HG02759 (cell line): ENCODE measurements around the gene CD81.

ENCODE experiments used
- ATAC-seq: cut with Tn5 transposase; IDR thresholded peaks from one replicate; pipeline ENCODE4 v1.9.1; 2021; ENCODE audit warnings: mild to moderate bottlenecking, moderate library complexity; ENCODE audit not compliant: unreplicated experiment

The CD81 gene

DNA sequence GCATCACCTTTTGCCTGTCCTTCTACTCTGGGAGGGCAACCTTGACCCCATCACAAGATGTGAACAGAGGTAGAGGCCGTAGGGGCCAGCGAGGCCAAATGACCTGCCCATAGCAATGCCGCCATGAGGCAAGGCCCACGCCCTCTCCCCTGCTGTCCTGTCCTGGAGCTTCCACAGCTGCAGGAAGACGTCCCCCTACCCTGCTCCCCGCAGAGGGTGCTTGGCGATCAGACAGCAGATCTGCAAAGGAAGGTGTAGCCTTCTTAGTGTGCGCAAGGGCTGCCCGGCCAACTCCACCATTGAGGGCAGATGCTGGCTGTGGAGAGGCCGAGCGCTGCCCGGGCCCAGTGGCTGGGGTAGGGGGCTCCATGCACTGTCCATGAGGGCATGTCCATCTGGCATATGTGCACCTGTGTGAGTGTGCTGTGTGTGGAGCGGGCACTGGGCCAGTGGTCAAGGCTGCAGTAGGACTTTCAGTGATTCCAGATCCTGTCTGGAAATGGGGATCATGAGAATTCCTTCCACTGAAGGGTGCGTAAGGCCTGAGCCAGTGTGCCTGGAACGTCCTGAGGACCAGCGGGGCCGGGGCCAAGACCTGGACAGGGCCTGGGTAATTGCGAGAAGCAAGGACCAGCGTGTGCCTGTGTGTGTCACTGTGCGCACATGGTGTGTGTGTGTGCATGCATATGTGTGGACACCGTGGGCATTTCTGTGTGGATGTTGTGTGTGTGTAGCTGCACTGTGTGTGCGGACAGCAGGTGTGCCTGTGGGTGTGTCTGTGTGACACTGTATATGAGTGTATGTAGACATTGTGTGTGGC lies 56.2 kb downstream of the CD81 start:
- no peak for ATAC-seq

DNA sequence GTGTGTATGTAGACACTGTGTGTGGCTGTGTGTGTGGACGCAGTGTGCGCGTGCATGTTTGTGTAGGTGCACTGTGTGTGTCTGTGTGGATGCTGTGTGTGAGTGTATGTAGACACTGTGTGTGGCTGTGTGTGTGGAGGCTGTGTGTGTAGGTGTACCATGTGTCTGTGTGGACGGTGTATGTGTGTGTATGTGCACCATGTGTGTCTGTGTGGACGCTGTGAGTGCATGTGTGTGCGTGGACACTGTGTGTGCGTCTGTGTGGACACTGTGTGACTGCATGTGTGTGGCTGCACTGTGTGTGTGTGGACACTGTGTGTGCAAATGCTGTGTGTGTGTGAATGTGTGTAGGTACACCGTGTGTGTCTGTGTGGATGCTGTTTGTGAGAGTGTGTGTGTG lies 56.9 kb downstream of the CD81 start:
- no peak for ATAC-seq

DNA sequence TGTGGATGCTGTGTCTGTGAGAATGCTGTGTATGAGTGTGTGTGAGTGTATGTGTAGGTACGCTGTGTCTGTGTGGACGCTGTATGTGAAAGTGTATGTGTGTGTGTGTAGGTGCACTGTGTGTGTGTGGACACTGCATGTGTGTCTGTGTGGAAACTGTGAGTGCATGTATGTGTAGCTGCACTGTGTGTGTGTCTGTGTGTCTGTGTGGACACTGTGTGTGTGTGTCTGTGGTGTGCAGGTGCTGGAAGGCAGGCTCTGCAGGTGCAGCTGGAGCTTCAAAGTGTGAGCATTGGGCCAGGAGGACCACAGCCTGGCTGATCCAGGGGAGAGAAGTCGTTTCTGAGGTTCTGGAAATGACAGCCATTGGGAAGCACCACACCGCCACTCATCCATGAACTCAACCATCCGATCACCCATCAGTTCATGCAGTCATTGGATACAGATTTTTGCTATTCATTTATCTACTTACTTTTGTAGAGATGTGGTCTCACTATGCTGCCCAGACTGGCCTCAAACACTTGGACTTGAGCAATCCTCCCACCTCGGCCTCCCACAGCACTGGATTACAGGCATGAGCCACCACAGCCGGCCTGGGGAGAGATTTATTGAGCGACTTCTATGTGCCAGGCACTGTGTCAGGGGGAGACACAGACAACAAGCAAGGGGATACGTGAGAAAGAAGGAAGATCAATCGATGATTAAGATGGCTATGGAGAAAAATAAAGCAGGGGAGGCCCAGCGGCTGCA lies 57.6 kb downstream of the CD81 start:
- no peak for ATAC-seq

DNA sequence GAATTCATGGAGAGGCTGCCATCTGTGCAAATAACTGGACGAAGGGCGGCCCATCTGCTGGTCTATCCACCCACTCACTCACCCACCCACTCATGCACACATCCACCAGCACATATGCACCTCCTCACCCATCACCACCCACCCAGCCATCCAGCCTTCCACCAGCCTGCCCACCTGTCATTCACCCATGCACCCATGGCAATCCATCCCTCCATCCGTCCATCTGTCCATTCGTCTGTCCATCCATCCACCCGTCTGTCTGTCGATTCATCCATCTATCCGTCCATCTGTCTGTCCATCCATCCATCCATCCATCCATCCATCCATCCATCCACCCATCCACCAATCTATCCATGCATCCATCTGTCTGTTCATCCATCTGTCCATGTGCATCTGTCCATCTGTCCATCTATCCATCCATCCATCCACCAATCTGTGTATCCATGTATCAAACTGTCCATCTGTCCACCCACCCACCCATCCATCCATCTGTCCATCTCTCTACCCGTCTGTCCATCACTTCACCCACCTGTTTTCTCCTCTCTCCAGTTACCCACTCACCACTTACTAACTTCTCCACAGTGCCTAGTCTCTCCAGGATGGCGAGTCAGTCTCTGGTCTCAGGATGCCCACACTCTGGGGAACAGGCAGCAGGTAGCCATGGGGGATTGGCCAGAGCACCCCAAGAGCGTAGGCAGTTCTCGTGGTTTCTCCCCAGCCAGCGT lies 58.3 kb downstream of the CD81 start:
- no peak for ATAC-seq

DNA sequence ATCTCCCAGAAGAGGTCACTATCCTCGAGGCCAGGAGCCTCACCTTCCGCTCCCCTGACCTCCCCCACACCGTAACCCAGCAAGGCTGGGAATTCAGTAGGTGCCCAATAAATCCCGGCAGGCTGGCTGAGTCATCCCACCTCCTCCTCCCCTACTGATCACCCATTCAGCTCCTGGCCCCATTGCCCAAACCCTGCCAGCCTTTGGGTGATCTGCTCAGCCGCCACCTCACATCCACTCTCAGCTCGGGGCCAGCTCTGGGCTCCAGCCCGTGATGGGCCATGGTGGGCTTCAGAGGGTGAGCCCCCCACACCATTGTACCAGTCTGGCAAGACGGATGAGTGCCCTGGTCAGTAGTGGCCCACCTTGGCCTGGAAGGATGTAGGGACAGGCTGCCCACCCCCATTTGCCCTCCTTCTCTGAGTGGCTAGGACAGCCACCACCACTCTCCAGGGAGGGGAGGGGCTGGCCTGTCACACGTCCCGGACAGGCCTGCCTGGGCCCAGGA lies 59.0 kb downstream of the CD81 start:
- ATAC-seq: no peak

DNA sequence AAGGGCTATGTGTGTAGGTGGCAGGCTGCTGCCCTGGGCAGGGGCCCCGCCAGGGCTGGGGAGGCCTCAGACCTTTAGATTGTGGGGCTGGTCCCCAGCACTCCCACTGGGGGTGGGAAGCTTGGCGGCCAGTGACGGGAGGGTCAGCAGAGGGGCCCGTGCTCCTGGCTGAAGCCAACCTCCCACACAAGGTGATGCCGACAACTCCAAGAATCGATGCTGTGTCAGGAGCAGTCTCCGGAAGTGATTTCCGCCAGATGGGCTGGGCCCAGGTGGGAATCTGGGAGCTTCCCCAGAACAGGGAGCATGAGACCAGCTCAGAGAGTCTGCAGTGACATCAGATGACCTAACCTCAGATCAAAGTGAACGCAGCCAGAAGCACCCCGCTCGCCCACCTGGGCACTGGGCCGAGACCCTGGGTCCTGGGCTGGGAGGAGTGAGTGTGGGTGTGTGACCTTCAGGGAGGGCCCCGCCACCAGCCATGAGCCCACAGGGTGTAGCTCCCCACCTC lies 59.5 kb downstream of the CD81 start:
- ATAC-seq: no peak

DNA sequence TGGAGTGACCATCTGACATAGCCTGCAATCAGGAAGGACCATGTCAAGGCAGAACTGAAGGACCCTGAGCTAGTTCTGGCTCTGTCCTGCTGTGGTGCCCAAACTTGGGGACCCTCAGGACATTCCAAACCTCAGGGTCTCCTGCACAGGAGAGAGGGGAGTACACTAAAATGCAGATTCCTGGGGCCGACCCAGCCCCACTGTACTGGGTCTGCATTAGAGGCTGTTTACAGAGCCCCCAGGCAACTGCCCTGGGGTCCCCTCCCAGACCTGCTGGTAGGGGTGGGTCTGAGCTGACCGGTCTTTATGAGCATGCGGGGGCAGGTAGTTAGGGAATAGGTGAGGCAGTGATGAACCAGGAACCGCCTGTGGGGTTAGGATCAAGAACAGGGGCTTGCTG lies 60.4 kb downstream of the CD81 start:
- no peak for ATAC-seq

DNA sequence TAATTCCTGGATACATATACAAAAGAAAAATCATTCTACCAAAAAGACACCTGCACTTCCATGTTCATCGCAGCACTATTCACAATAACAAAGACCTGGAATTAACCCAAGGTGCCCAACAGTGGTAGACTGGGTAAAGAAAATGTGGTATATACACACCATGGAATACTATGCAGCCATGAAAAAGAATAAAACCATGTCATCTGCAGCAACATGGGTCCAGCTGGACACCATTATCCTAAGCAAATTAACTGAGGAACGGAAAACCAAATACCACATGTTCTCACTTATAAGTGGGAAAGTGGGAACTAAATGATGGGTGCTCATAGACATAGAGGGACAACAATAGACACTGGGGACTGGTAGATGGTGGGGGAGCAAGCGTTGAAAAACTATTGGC lies 62.7 kb downstream of the CD81 start:
- ATAC-seq: no peak

DNA sequence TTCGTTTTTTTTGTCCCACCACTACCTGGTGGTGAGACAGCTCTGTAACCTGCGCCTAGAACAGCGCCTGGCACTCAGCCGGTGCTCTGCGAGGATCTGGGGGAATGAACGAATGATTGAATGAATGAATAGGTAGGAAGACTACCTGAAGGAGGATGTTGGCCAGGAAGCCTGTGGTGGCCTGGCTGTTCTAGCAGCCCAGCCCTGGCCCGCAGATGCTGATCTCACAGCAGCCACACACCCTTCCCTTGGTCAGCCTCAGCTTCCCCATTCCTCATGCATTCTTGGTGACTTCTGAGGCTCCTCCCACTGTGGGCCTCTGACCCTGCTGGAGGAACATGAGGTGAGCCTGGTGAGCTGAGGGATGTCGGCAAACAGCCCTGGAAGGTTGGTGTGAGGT lies 63.5 kb downstream of the CD81 start:
- no peak for ATAC-seq

DNA sequence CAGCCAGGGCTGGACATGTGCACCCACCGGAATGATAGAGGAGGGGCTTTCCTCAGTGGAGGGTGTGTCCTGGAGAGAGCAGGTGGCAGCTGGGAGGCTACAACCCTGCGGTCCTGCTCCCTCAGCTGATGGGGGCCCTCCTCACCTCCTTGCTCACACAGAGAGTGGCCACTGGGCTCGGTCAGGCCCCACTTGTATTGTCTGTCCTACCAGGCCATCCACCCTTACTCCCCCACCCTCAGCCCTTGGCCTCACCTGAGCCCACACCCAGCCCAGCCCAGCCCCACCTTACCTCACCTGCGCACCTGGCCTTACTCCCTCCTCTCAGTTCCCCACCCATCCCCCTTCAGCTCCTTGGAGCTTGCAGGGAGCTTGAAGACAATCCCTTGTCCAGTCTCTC lies 64.1 kb downstream of the CD81 start:
- no peak for ATAC-seq

DNA sequence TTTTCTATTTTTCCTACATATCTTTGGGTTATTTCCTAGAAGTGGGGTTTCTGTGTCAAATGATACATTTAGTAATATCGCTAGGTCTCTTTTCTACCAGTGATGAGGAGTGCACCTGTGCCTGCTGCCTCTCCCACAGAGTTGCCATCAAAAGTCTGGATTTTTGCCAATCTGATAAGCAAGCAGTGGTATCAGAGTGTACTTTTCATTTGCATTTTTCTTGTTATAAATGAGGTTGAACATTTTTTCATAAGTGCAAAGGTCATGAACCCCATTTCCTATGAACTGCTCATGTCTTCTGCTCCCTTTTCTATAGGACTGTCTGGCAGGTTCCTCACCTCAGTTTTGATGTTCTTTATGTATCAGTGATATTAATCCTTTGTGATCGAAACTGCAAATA lies 65.5 kb downstream of the CD81 start:
- no peak for ATAC-seq

DNA sequence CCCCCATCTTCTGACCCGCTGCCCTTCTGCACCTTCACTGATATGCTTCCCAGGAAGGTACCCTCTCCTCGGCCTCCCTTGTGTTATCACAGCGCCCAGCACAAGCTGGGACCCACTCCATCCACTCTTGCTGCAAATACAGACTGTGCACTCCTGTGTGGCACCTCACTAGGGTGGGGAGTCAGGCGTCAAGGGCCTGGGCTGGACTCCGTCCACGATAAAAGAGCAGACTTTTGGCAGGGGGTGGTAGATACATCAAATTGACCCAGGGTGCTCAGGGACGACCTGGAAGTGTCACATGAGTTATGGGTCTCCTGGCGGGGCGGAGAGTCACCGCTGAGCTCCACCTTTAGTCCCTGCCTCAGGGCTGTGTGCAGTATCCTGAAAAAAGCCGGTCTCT lies 66.3 kb downstream of the CD81 start:
- ATAC-seq: no peak

DNA sequence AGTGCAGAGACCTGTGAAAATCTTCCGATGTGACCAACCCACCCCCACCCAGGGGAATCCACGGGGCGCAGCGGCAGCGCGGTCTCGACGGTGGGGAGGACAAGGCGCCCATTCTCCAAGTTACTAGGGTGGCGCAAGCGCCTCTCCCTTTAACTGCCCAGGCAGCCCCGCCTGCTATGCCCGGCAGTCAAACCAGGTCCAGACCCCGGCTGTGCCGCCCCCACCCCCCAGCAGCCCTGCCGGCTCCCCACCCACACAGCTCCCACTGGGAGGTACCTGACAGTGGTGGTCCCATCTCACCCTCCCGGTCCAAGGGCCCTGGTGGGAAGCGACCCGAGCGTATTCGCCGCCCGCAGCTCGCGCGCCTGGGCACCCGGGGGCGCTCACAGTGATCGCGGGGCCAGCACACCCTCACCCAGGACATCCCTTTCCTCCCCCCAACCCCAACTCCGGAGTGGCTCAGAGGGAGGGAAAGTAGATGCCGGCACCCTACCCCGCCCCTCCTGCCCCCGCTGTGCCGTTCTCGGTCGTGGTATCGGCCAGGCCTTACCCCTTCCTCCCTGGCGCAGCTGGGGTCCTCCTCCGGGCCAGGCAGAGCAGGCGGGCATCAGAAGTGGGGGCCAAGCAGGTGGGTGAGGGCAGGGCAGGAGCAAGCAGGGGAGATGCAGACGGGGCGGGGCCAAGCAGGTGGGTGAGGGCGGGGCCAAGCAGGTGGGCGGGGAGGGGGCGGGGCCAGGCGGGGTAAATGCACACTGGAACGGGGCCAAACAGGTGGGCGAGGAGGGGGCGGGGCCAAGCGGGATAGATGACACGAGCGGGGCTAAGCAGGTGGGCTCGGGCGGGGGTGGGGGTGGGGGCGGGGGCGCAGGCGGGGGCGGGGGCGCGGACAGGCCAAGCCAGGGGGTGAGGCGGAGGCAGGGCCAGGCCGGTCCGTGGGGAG lies 67.0 kb downstream of the CD81 start, which contains the start of gene TRPM5:
Gene TRPM5 (minus strand): TSS at position 634 of the 940 bp plus-strand sequence. CDS start 21,478 bp downstream, outside the sequence.
- no peak for ATAC-seq

DNA sequence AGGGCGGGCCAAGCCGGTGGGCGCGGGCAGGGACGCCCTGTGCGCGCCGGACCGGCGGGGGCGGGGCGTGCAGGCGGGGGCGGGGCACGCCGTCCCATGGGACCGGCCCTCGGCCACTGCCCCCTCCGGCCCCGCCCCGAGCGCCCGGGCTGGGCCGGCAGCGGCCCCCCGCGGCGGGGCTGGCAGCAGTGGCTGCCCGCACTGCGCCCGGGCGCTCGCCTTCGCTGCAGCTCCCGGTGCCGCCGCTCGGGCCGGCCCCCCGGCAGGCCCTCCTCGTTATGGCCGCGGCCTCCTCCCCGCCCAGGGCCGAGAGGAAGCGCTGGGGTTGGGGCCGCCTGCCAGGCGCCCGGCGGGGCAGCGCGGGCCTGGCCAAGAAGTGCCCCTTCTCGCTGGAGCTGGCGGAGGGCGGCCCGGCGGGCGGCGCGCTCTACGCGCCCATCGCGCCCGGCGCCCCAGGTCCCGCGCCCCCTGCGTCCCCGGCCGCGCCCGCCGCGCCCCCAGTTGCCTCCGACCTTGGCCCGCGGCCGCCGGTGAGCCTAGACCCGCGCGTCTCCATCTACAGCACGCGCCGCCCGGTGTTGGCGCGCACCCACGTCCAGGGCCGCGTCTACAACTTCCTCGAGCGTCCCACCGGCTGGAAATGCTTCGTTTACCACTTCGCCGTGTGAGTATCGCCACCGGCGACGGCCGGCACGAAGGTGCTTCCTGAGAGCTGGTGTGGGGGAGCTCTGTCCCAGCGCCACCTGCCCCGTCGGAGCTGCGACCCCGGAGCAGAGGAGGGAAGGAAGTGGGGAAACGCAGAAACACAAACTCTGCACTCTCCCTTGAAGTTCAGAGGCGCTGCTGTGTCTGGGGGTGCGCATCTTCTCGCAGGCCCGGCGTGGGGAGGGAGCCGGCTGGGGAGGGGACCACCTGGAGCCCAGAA lies 68.0 kb downstream of the CD81 start, which contains the start of gene KCNQ1:
Gene KCNQ1 (plus strand): TSS at position 188 of the 925 bp plus-strand sequence. CDS start 91 bp downstream, at position 279.
- peak; percentile 40 for ATAC-seq

DNA sequence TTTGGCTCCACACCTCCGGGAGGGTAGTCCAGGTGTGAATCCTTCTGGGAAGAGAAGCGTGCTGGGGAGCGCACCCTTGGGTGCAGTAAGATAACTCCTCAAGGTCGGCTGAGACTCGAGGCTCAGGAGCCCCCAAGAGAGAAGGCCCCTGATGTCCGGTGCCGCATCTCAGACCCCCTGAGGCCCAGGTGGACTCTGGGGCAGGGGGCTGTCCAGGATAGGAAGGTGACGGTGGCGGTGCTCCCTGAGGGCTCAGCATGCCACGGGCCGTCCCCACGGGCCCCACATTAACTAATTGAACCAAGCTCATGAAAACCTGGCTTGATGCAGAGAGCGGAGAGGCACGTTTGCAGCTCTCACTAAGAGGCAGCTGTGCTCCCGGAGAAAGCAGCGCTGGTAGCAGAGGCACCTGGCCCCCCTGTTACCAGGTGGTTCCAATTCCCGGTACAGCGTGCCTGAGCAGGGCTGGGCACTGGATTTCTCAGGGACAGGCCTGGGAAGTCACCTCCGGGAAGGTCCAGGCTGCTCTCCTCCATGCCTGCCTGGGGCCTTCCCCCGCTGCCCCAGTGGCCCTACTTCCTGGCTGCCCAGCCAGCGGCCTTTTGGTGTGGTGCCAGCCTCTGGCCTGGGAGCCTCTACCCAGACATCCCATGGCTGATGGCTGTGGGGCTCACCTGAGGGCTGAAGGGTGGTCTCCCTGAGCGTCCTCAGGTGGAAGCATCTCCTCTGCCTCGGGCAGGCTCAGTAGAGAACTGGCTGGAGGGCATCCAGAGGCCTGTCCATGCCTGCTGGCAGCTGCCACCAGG lies 68.8 kb downstream of the CD81 start:
- ATAC-seq: no peak

DNA sequence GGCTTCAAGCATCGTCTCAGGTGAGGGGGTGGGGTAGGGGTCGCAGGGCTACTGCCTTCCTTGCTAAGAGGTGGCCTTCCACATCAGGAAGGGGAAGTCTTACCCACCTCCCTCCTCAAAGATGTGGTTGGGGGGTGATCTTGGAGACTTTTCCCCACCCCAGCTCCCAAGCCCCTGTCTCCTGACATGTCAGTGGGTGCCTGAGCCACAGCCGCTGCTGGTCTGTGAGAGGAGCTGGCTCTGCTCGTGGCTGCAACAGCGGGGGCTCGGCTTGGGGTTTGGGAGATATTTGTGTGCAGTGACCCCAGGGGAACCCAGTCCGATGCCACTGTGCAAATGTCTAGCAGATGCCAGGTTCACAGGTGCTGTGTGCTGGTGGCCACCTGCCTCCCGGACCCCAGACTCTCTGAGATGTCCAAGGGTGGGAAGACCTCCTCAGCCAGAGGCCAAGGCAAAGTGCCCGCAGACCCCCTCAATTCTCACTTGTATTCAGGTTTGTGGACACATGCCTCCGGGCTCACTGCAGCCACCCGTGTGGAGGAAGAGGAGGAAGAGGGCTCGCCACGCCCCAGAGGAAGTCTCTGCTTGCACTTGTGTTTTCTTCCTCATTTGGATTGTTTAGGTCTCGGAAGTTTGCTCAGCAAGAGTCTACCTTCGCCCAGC lies 69.6 kb downstream of the CD81 start:
- ATAC-seq: no peak
